OCI-M1 (cell line): ENCODE measurements around the gene RAMACL.
"Not testable (repeated sequence)": the region's sequence is repeated elsewhere in the genome, so short reads cannot be mapped to it uniquely, and the experiment has no call there.

Source experiments
- DNase-seq: peaks from one replicate; lab custom pipeline; 2025; lab: John Stamatoyannopoulos, UW

Gene RAMACL

DNA sequence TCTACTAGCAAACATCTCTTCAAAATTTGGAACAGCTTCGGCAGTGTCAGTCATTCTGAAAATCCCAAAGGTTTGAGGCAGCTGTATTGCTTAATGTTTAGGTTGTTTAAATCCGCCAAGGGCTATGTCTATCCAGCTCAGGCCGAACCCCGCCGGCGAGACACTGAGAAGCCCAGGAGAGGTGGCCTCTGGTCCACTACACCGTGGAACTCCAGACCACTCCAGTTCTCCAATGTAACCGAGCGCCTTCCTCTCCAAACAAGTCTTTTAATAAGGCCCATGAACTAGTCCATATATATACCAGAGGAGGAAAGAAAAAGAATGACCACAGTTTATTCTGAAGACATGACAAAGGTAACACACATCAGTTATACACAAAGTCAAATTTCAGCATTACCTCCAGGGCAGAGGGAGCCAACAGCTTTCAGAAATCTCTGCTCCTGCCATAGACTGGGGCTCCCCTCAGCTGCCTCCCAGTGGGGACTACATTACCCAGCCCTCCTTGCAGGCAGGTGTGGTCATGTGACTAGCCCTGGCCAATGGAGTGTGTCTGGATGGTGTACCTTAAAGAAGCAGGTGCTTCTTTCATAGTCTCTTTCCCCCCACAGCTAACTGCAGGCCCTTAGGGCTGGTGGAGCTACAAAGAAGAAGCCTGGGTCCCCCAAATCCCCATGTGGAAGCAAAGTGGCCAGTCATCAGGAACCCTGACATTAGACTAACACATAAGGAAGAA lies at the start of gene RAMACL:
TSS of gene RAMACL (minus strand) at position 255 of the 733 bp plus-strand sequence. CDS start at position 54, 201 bp downstream.
- no peak for DNase-seq

DNA sequence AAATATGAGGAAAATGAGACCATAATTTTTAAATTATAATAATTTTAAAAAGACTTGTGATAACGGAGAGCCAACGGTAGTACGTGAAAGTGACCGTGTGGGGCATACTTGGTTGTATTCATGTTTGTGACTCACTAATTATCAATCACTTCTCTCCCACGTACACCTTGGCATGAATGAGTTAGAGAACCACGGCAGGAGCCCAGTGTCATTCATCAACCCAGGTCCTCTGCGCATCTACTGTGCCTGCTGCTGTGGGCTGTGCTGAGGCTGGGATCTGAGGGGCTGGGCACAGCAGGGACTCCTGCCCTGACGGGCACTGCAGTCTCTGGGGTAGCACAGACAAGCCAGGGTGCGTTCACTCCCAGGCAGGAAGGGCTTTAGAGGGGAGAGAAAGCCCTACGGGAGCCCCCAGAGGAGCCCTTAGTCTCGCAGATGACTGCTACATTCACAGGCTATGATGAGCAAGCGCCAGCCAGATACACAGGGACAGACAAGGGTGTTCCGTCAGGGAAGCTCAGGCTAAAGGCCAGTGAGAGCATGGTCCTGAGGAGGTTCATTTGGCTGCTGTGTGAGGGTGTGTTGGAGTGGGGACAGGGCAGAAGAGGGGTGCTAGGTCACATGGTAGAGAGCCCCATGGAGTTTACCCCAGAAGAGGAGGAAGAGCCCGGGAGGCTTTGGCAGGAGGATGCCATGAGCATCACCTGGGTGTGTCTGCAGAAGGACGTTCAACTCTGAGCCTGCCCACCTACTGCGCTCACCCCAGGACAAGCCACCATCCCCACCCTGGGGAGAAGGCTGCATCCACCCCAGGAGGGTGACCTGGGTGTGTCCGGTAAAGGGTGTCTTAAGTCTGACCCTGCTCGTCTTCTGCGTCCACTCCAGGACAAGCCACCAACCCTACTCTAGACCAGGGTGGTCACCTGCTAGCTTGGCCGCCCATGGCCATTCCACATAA lies 48.8 kb upstream of the RAMACL start:
- DNase-seq = no peak

DNA sequence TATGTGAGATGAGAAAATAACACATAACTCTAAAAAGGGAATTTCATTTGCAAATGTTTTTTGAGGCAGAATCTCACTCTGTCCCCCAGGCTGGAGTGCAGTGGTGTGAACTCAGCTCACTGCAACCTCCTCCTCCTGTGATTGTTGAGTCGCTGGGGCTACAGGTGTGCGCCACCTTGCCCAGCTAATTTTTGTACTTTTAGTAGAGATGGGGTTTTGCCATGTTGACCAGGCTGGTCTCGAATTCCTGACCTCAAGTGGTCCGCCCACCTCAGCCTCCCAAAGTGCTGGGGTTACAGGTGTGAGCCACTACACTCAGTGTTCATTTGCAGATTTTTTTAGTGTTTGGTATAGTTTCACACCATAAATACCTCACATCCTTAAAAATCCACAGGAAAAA lies 48.1 kb upstream of the RAMACL start:
- not testable (repeated sequence) for DNase-seq

DNA sequence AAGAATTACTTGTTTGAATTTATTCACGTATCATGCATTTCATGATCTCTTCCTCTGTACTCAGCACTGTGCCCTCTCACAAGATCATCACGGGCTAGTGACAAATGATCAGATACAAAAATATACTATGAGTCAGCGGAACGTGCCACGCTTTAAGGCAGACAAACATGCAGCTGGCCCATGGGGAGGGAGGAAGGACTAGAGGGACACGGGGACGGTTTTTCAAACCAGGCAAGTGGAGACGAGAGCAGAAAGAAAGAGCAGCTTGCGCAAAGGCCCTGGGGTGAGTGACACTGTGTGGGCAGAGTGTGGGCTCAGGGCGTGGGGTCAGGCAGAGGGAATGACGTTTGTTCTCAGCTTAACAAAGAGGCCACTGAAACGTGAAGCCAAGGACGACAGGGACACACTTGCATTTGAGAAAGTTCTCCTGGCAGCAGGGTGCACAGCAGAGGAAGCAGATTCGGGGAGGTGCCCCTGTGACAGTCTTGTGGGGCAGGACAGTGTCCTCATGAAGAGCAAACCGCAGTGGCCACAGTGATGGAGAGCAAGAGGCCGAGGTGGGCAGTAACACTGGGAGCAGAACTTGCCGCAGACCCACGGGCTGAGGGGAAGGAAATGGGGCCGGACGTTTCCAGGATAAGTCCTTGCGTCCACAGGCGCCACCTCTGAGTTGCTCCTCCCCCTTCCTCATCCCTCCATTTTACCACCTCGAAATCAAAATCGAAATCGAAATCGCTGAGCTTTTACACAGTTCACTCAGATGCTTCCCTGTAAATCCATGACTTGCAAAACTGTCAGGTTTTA lies 47.5 kb upstream of the RAMACL start:
- peak; percentile 64 for DNase-seq

DNA sequence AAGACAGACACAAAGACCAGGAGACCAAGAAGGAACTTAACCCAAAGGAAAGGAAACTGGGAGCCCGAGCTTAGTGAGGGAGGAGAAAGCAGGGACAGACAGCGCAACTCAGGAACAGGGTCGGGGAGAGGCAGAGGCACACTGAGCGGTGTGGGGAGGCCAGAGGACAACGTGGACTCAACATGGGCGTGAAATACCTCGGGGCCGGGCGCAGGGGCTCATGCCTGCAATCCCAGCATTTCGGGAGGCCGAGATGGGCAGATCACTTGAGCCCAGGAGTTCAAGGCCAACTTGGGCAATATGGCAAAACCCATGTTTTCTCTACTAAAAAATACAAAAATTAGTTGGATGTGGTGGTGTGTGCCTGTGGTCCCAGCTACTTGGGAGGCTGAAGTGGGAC lies 46.3 kb upstream of the RAMACL start:
- DNase-seq = no peak

DNA sequence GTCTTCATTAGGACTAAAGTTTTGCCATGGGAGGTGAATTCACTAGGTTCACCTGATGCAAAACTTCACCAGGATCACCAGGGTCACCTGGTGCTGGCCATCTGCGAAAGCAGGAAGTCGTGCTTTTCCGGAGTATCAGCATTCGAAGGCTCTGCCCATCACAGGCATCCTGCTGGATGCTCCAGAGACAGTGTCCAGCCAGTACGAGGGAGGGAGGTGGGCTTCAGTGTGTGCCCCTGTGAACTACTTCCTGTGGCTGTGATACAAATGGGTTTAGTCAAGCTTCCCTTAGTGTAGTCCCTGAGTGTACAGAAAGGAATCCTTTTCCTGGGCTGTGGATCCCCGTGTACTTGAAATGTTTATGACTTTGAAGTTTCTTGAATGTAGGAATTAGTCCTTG lies 44.0 kb upstream of the RAMACL start:
- no peak for DNase-seq

DNA sequence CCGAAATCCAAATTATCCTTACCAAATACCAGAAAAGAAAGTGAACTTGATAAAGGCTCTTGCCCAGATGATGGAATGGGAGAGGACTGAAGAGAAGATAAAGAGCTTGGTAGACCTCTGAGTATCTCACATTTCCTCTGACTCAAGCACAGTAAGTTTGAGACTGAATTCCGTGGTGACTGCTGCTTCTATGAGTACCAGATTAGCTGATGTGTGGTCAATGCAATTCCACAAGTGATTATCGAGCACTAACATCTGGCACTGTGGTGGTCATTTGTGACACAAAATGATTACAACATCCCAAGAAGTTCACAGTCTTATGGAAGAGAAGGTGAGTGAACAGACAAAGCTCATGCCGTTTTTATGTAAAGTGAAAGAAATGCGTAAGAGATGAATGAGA lies 43.1 kb upstream of the RAMACL start:
- peak; percentile 95 for DNase-seq

DNA sequence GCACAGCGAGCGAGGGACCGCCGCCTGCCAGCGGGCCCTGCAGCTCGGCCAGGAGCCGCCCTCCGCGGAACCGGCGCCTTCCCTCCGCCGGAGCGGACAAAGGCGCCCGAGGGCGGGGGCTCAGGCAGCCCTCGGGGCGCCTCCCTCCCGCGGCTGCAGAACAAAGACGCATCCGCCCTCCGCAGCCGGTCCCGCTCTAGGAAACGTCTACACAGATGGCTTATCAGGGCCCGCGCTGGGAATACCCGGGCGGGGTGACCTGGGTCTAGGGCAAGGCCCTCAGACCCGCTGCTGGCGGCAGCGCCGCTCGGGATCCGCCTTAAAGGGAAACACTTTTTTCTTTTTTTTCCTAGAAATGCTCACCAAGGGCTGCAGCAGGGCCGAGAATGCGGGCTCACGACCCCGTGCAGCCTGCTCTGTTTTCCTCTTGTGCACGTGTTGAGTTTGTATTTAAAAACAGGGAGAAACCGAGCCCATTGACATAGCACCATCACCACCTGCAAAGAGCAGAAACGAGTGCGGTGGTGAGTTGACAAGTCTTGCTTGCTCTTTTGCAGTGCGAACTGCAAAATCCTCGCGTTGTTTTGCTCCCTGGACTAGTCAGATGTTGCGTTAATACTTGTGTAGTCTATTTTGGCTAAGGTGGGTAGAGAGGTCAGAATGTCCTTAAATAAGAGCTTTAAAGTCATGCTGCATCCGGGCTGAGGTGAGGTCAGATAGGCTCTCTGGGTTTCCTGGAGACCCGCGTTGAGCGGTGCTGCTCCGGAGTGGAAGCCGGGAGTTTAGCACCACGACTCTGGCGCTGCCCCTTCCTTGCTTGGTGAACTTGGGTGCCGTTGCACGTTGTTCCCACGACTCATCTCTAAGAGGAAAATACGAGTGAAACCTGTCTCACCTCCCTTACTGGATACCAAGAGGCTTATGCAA lies 41.7 kb upstream of the RAMACL start:
- DNase-seq = peak; percentile 35

DNA sequence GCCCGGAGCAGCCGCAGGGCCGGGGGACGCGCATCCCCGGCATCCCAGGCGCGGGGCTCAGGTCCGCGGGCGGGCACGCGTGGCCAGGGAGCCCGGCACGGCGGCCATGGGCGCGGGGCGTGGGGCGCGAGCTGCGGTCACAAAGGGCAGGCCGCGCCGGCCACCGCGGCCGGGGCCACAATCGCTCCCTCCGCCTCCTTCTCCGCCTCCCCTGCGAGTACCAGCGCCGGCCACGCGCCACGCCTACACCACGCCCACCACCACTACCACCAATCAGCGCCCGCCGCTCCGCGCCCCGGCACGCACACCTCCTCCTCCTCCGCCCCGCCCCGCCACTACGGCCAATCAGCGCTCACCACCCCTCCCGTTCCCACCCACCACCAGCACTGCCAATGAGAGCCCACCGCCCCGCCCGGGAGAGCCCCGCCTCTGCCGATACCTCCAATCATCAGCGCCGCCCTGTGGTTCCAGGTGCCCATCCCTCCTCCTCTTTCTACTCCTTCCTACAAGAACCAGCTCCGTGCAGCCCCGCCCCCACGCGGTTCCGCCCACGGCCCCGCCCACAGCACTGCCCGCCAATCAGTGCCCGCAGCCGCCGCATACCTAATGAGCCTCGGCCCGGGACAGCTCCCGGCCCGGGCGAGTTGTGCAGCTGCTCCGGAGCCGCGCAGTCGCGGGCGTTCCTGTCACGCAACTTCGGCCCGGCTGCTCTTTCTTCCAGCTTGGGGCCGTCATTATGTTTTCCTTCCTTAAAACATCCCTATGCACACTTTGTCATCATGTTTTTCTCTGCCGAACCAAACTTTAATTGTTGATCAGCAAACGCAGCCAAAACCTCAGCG lies 40.8 kb upstream of the RAMACL start, which contains the start of gene RPS6KA2:
TSS of gene RPS6KA2 (minus strand) at position 219 of the 842 bp plus-strand sequence. CDS start 232 bp downstream, outside the sequence.
- DNase-seq = peak; percentile 88

DNA sequence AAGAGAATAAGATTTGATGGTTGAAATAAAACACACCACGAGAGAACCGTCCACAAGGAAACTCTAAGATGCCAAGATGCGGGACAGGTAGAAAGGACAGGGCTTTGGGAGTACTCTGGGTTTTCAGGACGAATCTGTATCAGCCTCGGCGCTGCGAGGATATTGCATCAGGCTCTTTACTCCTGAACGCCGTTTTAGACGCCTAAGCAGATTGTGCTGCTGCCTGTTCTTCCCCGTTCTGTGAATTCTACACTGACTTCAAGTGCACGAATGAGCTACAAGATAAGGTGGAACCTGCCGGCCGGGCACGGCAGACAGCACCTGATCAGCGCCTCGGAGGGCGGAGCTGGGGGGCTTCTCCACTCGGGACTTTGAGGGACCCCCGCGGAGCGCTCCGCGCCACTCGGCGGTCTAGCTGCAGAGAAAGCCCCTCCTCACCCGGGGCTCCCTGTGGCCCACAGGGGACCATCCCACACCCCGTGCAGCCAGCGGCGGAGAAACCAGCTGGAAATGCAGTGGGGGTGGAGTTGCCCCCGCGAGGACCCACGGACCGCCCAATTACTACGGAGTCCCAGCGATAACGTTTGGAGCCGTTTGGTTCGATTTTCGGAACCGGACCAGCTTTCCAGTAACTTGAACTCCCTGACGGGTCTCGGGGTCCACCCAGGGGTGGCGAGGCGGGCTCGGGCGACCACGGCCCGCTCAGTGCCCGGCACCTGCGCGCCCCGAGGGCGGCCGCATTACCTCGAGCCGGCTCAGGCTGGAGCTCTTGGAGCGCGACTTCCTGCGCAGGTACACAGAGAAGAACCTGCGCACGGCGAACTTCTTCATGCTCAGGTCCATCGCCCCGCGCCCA lies 39.9 kb upstream of the RAMACL start:
- DNase-seq = no peak

DNA sequence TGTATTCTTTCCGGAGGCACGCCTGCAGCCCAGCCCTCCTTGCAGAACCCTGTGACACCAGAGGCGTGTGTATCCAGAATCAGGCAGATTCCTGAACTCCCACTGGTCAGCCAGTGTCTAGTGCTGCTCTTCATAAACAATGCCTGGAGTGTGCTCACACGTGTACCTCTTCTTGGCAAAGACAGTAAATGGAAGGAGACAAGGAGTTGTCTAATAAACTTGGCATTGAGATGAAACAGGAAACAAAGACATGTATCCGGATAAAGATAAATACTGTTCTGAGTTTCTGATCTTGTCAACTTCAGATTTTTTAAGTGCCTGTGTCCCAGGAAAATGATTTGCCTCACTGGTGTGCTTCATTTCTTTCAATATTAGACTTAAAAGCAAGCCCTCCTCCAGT lies 38.9 kb upstream of the RAMACL start:
- no peak for DNase-seq

DNA sequence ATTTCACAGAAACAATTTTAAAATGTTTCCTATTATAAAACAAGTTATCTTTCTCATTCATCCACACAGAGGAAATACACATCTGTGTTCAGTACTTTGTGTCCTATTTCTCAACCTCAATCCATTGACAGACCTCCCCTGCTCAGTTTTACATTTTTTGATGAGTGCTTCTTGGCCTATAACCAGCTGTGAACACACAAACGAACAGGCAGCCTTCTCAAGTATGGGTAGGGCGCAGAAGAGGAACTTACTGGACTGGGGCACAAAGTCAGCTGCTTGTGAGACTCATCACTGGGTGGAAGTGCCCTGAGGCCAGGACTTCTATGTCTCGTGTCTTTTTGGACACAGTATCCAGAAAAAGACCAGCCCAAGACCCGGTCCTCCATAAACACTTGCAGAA lies 37.8 kb upstream of the RAMACL start:
- DNase-seq = peak; percentile 26

DNA sequence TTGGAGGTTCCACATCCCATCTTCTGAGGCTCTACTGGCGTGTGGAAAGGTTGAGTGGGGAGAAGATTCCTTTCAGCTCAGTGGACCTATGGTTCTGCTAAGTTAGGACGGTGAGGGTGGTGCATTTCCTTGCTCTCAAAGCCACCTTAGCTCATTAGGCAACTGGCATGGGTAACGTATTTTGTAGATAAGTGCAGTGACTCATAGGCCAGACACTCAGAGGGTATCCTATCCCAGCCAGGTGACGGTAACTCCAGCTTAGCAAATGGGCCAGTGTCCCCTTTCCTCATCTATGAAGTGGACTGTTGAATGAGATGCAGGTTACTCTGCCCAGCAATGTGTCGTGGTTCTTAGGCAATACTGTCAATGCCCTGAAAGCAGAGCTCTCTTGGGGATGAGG lies 36.8 kb upstream of the RAMACL start:
- no peak for DNase-seq

DNA sequence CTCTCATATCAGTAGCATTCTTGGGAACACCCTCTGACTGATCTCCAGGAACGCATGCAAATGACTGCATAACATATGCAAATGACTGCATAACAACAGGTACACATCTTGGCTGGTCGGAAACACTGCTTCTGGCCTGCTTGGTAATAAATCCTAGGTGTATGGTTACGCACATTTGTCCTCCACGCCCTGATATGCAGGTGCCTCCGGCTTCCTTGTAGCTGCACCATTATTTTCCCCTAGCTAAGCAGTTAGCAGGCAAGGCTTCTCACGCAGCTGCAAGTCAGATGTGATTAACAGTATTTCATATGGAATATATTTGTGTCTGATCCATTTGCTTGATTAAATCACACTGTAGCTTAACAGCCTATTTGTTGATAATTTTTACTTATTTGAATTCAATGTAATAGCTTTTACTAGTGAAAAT lies 34.6 kb upstream of the RAMACL start:
- no peak for DNase-seq

DNA sequence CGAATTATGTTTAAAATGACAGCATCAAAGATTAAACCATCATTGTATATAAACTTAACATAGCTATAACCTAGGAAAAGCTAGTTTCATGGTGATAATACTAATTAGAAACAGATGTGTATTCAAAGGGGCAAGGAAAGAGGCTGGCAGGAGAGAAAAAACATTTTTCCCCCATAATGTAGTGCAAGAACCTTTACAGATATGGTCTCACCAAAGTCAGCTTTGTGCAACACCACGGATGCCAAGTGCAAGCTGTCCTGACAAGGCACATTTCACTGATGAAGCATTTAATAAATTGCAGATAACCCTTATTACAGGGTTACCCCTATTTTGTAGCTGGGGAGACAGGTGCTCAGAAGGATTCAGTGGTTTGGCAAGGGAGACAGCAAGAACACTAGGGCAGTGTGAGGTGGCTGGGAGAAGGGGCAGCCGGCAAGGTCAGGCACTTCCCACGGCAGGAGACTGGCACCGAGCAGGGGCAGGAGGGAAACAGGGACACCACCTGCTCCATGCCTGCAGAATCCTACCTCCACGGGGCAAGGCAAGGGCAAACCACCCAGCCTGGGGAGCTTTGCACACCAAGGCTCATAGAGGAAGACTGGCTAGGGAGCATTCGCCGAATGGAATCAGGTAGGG lies 34.1 kb upstream of the RAMACL start:
- DNase-seq = no peak

DNA sequence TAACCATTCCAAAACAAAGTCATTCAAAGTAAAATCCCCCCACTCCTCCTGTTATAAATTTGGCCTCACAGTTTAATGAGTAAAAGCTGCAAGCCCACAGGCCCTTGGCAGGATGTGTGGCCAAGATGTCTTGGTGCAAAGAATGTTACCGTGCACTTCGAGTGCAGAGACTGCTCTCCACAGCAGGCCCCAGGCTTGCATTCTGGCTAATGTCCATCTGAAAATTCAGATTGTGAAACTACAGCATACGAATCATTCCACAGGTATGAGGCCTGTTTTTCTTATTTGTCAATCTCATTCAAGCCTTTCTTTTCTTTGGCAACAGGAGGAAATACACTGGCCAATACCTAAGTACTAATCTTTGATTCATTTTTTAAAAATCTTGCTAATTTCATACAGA lies 33.4 kb upstream of the RAMACL start:
- no peak for DNase-seq

DNA sequence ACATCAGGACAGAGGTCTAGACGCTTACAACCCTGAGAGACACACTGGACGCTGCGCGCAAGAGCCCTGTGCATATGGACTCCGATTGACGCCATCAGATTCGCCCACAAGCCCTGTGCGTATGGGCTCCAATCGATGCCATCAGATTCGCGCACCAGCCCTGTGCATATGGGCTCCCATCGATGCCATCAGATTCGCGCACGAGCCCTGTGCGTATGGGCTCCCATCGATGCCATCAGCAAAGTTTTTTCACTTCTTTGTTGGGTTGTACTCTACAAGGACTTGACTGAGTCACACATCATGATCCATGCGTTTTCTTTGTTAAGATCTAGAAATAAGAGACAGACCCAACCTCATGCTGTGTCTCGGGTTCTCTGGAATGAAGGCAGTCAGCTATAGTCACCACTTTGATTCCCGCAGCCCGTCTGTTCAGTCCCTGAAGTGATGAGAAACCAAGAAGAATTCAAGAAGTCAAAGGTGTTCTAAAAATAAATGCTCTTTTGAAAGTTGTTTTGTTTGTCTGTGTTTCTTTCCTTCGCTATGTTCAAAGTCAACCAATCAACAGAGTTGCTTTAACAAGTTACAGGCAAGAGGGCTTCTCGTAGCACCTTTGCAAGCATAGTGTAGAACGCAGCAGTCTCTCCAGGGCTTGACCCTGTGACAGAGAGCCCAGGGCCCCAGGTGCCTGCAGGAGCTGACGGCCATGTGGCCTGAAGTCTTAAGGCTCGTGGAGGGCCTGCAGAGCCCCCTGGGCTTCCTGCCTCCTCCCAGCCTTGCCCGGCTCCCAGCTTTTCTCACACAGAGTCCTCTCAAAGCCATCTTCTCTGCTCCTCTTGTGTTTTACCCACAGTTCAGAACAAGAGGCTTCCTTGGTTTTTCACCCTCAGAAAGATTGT lies 32.6 kb upstream of the RAMACL start:
- DNase-seq = no peak

DNA sequence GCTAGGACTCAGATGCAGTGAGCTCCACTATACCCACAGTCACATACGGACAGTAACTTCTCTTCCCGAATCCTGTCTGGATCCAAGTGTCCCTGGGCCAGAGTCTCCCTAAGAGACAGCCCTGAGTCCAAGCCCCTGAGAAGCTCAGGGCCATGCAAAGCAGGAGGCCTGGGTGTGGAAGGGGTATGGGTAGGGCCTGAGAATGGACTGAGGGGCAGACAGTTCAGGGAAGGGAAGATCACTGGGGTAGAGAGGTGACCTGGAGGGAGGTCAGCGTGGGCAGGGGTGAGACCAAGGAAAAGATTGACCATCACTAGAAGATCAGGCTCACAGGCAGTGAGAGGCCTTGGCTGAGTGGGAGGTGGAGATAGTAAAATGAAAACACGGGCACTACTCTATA lies 31.8 kb upstream of the RAMACL start:
- DNase-seq = no peak
